Nucleus accumbens (tissue), 56 donors: ENCODE measurements around the gene PKHD1.

Experiments
- DNase-seq, 56 donors: peaks; one replicate each; lab custom pipeline; 2025; lab: John Stamatoyannopoulos, UW

Gene PKHD1

GRCh38 chr6:52109171-52109571 is 21.8 kb upstream of the PKHD1 start:
- DNase-seq: no peak

DNA sequence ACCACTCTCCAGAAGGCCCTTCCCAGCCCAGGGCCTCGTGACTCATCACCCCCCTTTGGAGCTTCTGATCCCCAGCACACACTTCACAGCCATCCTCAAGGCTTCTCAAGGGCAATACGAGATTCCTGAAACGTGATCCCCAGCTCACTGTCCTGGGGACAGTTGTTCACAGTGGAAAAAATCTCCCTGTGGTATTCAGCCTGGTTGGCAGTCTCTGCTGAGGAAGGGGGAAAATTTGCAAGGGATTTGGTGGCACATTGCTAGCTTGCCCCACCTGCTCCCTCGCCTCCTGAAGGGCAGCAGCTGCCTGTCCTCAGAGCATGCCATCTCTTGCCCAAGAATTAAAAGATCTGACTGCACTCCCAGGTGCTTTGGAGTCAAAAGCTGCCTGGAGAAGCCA is 20.7 kb upstream of the PKHD1 start:
- DNase-seq: no peak

GRCh38 chr6:52106994-52107393 is 19.6 kb upstream of the PKHD1 start:
- no peak for DNase-seq

DNA sequence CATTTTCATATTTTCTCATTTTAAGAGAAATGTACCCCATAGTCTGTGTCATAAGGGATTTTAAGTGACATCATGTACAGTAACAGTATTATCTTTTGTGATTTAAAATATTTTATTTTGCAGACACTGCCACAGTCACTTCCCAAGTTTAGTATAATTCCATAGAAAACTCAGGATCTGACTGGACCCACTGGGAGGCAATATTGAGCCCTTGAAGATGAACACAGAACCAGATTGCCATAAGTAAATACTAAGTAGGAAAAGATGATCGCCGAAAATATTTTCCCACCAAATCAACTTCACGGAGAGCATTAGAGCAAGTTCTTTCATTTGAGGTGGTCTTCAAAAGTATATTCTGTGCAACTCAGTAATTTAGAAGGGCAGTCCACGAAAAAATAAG is 17.6 kb upstream of the PKHD1 start:
- no peak for DNase-seq

GRCh38 chr6:52103623-52104022 is 16.2 kb upstream of the PKHD1 start:
- peak in 4 of 56 donors; percentile 1 to 12 (median 8) for DNase-seq

DNA sequence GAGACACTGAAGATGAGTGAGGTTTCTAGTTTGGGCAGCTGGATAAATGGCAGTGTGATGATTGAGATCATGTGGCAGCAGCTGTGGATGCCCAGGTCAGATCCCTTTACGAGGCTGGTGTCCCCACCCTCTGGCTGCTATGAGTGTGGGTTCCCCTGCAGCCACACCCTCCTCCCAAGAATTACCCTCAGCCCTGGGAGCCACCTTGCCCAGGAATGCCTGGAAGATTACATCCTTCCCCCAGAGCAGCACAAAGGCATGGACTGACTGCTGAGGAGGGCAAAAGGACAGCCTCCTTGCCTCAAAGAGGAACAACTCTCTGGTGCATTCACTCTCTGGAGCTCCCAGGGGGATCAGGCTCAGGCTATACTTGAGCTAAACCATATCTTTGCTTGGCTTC is 15.0 kb upstream of the PKHD1 start:
- no peak for DNase-seq

GRCh38 chr6:52098721-52099120 is 11.3 kb upstream of the PKHD1 start:
- DNase-seq: no peak

DNA sequence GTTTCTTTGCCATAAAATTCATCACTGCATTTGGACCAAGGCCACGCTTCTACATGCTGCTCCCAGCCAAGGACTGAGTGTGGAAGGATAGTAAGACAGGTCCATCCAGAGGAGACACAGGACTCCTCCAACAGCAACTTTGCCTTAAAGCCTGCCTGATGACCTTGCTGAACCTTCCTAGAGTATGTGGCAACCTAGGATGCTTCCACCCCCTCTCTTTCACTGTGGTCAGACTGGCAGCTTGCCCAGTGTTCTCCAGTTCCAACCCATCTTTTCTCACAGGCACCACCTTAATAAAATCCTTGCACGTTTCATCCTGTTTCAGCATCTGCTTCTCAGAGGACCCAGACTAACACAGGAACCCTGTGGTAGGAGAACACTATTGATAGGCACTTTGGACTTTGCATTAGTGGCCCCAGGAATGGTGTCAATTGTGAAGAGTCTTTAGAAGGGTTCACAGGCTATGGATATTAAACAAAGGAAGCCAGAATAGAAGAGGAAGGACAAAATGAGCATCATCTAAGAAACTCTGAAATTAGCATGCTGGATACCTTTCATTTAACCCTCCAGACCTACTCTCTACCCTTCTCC is 2.4 kb upstream of the PKHD1 start:
- no peak for DNase-seq

DNA sequence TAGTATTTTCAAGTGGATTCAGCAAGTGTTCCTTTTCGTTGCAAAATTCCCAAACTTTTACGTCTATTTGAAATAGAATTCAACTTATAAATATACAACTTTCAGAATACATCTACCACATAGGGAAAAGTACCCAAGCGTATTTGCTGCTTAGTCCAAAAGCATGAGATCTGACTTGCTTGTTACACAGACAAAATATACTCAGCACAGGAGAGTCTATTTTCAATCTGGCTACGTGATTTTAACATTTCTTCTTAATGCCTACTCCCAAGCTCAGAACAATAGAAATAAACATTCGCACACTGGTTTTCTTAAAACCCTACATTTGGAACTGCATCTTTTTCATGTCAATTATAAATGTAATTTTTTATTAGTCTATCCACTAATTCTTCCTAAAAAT is 672 bp downstream of the PKHD1 start:
- DNase-seq: no peak

GRCh38 chr6:52081237-52081636 is 6.2 kb downstream of the PKHD1 start:
- no peak for DNase-seq

GRCh38 chr6:52077961-52078625 is 9.3 kb downstream of the PKHD1 start:
- no peak for DNase-seq

GRCh38 chr6:52077180-52077884 is 10.1 kb downstream of the PKHD1 start:
- no peak for DNase-seq

DNA sequence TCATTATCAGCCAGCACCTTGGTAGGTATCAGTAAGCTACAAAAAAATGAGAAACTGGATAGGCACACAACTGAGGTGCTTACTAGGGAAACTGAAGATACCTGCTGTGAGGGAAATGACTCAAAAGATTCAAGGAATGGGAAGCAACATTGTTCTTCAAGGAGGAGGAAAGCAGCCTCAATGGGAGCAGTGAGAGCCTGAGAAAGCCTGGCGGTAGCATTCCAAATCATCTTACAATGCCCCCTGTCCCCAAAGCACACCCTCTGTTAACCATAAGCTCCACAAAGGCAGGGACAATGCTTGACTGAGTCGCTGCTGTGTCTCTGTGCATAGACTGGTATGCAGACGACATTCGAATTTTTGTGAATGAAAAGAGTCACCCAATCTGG is 10.6 kb downstream of the PKHD1 start:
- no peak for DNase-seq

GRCh38 chr6:52074716-52075115 is 12.7 kb downstream of the PKHD1 start:
- DNase-seq: no peak

- no peak for DNase-seq
These were observed 13.3 kb downstream of the PKHD1 start for GRCh38 chr6:52074155-52074554.

GRCh38 chr6:52065621-52066020 is 21.8 kb downstream of the PKHD1 start:
- no peak for DNase-seq

DNA sequence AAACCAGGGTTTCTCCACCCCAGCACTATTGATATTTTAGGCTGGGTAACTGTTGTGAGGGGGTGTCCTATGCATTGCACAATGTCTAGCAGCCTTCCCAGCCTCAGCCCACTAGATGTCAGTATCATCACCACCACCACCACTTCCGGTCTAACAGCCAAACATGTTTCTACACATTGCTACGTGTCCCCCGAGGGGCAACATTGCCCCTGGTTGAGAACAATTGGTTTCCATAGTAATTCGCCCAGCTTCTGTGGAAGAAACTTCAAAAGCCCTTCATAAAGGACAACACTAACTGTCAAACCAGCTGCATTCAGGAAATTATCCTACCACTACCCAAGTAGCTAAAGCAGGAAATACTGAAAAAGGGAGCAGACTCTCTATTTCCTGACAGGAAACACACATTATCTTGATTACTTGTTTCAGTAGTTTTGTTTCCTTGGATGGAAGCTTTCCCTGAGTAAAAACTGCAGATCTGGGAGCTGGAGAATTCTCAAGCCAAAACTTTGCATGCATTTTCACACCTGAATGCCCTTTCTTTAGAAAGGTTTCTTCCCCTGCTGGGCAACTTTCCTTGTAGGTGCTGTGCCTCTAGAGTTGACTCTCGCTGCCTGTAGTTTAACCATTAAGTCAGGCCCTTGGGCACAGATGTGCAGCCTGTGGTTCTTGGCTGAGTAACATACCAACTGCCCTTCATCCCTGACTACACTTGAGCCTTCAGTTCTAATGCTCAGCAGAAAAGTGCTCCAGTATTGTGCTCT is 23.6 kb downstream of the PKHD1 start:
- peak in 10 of 56 donors; percentile 1 to 16 (median 2) for DNase-seq

DNA sequence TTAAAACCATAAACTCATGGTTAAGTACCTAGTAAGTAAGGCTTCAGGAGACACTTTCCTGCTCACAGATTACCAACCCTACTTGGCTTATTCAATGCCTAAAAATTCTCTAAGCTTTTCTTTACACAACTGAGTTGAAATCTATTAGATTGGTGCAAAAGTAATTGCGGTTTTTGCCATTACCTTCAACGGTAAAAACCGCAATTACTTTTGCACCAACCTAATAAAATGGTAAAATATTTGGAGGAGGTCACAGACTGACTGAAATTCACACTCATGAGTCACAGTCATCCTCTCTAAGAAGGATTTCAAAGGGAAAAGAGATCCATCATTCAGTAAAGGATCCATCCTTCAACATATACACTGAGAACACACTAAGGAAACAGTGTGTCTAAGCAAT is 25.9 kb downstream of the PKHD1 start:
- no peak for DNase-seq

DNA sequence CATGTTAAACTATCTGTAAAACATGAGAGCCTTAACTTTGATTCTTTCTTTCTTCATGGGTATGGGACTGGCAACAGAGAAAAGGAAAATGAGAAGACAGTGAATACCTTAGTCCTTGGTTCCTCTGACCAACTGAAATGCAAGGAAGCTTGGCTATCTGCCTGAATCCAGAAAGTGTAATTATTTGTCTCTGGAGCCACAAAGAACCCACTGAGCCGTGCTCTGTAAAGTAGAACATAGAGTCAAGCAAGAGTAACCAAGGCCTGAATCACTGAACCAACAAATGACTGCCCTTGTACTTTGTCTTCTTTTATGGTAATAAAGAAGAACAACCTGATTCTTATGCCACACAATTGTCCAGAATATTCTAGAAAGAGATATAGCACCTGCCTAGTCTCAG is 27.6 kb downstream of the PKHD1 start:
- no peak for DNase-seq

DNA sequence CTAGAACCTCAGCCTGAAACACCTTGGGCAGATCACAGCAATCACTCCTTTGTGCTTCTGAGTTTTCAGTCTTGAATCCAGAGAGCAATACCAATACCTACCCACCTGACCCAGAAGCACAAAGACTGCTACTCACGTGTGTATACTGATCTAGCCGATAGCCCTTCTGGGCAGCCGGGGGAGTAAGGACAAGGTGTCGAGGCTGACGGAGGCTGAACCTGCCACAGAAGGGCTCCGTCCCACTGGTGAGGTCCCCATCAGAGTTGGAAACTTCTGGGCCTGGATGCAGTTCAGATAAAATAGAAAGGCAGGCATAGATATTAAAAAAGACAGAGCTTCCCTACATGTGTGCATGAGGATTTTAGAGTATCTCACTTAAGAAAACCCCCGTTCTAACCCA is 32.0 kb downstream of the PKHD1 start:
- DNase-seq: no peak

DNA sequence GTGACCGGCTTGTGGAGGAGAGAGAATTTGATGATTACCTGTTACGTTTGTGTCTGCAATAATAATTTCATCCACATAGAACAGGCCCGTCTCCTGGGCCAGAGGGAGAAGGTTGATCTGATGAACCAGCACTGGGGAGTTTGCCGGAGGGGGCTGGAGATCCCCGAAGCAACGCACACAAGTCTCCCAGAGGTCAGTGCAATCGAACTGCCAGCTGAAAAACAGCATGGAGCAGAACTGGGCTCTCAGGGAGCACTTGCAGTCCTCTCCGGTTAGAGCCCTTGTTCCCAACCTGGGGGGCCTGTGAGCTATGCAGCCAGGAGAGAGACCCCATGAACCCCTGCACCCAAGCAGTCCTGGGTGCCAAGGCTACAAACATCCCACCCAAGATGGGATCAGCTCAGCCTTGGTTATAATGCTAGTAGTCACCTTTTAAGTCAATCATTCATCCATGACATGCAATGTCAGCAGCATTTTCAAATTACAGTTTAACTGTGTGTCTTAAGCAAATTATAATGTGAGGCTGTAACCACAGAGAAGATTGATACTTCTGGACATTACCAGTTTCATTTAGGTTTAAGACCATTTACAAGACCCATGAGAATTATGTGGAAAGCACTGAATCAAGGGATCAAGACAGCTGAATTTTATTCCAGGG is 34.2 kb downstream of the PKHD1 start:
- no peak for DNase-seq
